Measurements from ENCODE around the gene SEMA4D.

Gene SEMA4D

DNA sequence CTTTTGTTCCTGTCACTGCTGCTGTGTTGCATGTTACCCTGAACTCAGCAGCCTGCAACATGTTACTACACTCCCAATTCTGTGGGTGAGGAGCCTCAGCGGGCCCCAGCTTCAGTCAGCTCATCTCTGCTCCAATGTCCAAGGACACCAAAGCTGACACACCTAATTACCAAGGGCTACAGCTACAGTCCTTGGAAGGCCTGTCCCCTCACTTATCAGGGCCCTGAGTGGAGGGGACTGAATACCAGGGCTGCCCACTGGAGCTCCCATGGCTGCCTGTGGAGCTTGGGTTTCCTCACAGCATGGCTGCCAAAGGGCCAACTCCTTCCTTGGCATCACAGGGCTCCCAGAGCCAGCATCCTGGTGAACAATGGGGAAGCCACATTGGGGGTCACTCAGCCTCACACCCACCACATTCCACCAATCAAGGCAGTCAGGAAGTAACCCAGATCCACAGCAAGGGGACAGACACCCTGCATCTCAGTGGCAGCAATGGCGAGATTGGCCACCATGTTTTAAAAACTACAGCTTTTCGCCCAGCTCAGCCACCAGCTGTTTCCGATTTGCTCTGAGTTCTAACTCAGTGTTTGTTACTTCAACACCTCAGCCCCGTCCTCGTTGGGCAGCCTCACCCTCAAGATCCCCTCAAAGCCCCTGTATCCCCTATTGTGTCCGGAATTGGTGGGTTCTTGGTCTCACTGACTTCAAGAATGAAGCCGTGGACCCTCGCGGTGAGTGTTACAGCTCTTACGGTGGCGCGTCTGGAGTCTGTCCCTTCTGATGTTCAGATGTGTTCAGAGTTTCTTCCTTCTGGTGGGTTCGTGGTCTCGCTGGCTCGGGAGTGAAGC is 18.9 kb downstream of the SEMA4D start:
- TF ChIP-seq, protein P1, sequence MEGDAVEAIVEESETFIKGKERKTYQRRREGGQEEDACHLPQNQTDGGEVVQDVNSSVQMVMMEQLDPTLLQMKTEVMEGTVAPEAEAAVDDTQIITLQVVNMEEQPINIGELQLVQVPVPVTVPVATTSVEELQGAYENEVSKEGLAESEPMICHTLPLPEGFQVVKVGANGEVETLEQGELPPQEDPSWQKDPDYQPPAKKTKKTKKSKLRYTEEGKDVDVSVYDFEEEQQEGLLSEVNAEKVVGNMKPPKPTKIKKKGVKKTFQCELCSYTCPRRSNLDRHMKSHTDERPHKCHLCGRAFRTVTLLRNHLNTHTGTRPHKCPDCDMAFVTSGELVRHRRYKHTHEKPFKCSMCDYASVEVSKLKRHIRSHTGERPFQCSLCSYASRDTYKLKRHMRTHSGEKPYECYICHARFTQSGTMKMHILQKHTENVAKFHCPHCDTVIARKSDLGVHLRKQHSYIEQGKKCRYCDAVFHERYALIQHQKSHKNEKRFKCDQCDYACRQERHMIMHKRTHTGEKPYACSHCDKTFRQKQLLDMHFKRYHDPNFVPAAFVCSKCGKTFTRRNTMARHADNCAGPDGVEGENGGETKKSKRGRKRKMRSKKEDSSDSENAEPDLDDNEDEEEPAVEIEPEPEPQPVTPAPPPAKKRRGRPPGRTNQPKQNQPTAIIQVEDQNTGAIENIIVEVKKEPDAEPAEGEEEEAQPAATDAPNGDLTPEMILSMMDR (IDR thresholded peaks at IDR 0.05; ENCODE audit: insufficient read depth, low read depth, low read length, missing control alignments): no peak

DNA sequence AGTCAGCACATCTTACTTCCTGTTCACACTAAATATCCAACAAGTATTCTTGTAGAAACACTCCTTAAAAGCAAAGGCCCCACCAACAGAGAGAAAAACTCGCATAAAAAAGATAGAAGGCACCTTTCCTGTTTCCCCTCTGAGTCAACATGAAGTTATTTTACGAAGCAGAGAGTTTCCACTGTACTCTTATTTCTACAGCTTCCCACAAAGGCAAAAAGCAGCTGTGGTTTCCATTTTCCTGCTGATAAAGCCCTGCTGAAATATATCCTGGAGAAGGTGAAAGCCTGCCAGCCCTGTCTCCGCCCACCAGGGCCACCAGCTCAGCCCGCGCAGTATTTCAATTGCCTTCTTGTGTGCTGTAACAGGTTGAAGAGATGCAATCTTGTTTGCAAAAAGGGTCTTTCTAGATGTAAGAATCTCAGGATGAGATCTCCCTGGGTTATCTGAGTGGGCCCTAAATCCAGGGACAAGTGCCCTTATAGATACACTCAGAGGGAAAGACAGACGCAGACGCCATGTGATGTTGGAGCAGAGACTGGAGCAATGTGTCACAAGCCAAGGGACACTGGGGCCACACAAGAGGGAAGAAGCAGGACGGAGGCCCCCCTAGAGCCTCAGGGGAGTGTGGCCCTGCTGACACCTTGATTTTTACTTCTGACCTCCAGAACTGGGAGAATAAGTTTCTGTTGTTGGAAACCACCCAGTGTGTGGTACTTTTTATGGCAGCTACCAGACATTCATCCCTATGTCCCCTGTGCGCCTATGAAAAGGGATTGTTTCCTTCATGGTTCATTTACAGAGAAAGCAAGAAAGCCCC is 19.9 kb downstream of the SEMA4D start:
- H3K4me3 ChIP-seq (ENCODE audit: low read depth, low read length): no peak overlapping the region

More for the DNA sequence above, 18.9 kb downstream of the SEMA4D start:
- no peak overlapping the region for H3K4me3 ChIP-seq (ENCODE audit: low read depth, low read length)
- no peak for DNase-seq (ENCODE audit: low read depth)

DNA sequence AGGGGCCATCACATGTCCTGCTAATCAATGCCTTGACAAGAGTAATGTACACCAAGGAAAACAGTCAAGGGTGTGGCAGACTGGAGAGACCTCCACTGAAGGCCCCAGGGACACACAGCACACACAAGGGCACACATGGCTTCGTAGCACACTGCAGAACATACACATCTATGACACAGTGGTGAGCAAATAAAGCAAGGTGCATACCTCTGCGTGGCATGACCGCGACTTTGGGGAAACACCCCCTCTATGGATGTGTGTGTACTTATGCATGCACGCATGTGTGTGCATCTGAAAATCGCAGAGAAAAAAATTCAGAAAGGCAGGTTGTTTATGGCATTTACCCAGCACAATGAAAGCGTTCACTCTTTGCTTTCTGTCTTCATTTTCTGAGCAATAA is 20.5 kb downstream of the SEMA4D start:
- H3K4me3 ChIP-seq (ENCODE audit: low read depth, low read length): no peak overlapping the region
- DNase-seq (ENCODE audit: low read depth): no peak
- TF ChIP-seq, protein P1 (IDR thresholded peaks at IDR 0.05; ENCODE audit: insufficient read depth, low read depth, low read length, missing control alignments): no peak

More for the DNA sequence above, 19.9 kb downstream of the SEMA4D start:
- TF ChIP-seq, protein P1 (IDR thresholded peaks at IDR 0.05; ENCODE audit: insufficient read depth, low read depth, low read length, missing control alignments): no peak
- DNase-seq (ENCODE audit: low read depth): peak; percentile 47

DNA sequence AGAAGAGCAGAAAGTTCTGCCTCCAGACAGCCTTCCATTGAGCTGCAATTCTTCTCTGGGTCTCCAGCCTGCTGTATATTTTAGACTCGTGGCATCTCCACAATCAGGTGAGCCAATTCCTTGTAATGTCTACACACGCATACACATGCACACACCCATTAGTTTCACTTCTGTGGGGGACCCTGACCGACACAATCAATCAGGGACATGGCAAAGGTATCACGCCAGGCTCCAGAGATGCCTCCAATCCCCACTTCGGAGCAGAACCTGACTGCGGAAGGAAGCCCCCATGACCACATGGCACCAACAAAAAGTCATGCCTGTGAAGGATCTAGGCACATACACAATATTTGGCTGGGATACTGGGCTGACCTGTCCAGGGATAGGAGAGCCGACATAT is 21.4 kb downstream of the SEMA4D start:
- DNase-seq (ENCODE audit: low read depth): no peak
- TF ChIP-seq, protein P1 (IDR thresholded peaks at IDR 0.05; ENCODE audit: insufficient read depth, low read depth, low read length, missing control alignments): no peak
- H3K4me3 ChIP-seq (ENCODE audit: low read depth, low read length): no peak overlapping the region

DNA sequence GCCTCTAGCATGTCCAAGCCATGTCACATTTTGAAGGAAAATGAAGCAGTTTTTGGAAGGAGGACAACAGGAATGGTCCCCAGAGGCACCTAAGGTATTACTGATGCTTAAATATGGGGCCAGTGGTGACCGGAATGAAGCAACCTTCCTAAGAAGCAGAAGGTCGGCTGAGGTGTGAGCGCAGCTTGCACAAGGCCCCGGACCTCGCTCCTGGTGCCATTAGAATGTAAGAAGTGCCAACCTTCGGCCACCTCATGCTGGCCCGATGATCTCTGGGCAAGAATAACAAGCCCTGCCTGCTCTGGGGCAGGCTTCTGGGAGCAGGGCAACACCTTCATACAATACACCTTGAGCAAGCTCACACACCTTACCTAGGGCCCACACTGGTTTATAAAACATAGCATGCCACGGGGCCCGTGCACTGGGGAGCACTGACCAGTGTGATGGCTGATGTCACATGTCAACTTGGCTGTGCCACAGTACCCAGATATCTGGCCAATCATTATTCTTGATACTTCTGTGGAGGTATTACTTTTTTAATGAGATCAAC is 21.9 kb downstream of the SEMA4D start:
- TF ChIP-seq, protein P1 (IDR thresholded peaks at IDR 0.05; ENCODE audit: insufficient read depth, low read depth, low read length, missing control alignments): no peak
- no peak for DNase-seq (ENCODE audit: low read depth)
- H3K4me3 ChIP-seq (ENCODE audit: low read depth, low read length): no peak overlapping the region

DNA sequence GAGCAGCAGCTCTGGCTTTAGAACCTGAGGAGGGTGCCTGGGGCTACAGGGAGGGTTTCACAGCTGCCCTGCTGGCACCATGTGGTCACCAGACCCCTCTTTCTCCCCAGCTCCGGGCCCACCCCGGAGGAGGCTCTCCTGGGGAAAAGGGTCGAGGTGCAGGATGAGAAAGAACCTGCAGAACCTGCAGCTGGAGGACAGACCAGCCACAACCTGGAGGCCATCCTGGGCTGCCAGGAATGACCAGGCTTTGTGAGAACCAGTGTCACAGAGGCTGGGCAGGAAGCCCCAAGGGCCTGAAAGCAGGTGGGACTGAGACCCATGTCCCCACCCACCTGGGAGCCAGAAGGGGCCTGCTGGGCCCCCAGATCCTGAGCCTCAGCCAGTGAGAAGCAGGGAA is 23.0 kb downstream of the SEMA4D start:
- TF ChIP-seq, protein P1 (IDR thresholded peaks at IDR 0.05; ENCODE audit: insufficient read depth, low read depth, low read length, missing control alignments): no peak
- H3K4me3 ChIP-seq (ENCODE audit: low read depth, low read length): no peak overlapping the region
- no peak for DNase-seq (ENCODE audit: low read depth)
